Activated T-helper 9 cell treated with anti-CD3 and anti-CD28 coated beads, Interleukin-2, amount 50 U/mL, for 16 hours (primary cell): ENCODE results near the gene ROR2.

Experiments
- DNase-seq: peaks from one replicate; pipeline ENCODE4 v3.0.0-alpha.2; 2020; ENCODE audit warnings: low read depth

ROR2 gene

GRCh38 chr9:91771864-91772263, 178.2 kb downstream of the ROR2 start:
- DNase-seq = no peak

GRCh38 chr9:91771027-91771426, 179.0 kb downstream of the ROR2 start:
- DNase-seq = no peak

DNA sequence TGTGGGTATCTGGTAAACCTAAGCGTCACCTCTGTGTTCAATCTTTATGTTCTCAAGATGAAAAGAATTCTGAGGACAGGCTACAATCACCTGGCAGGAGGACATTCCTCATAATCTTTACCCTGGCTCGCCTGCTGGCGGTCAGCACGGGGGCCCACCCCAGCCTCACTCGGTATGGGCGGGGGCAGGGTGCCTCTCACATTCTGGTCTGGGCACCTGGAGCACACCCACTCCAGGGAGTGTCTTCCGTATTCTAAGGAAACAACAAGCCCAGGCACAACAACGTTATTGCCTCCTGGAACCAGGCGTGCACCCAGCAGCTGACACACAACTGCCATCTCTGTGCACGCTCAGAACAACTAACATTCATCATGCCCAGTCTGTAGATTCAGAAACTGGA, 179.8 kb downstream of the ROR2 start:
- DNase-seq = no peak

- DNase-seq = no peak
Observed at GRCh38 chr9:91768977-91769916, 180.8 kb downstream of the ROR2 start.

DNA sequence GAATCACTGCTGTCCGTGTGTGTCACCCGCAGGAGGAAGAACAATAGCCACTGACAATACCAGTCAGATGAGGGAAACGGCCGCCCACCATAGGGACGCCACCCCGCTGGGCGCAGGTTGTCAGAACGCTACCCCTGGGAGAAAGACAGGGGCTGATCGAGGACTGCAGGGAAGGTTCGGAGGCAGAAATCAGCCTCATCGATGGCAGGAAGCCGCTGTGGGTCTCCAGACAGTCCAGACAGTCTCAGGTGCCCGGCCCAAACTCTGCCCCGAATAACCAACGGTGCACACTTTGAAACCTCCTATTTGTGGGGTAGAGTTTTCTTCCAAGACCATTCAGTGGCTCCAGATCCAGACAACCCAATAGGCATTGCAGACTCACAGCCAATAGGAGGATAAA, 181.5 kb downstream of the ROR2 start:
- DNase-seq = no peak

GRCh38 chr9:91766315-91767069, 183.5 kb downstream of the ROR2 start:
- no peak for DNase-seq

DNA sequence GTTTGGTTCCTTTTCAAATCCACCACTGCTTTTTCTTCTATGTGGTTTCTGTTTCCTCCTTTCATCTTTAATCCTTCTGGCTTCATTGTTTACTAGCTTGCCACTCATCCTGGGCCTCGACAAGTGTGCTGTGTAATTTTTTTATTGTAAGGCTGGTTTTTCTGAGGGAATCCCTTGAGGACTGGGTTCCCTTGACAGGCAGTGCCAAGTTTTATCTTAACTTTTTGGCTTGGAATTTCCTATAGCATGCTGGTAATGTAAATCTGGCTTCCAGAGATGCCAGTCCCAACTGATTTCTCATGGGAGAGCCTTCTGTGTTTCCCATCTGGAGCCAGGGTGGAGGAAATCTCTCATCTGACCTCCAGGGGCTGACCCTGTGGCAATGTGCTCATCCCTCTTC, 184.7 kb downstream of the ROR2 start:
- DNase-seq = no peak

GRCh38 chr9:91764661-91765060, 185.4 kb downstream of the ROR2 start:
- DNase-seq = no peak

DNA sequence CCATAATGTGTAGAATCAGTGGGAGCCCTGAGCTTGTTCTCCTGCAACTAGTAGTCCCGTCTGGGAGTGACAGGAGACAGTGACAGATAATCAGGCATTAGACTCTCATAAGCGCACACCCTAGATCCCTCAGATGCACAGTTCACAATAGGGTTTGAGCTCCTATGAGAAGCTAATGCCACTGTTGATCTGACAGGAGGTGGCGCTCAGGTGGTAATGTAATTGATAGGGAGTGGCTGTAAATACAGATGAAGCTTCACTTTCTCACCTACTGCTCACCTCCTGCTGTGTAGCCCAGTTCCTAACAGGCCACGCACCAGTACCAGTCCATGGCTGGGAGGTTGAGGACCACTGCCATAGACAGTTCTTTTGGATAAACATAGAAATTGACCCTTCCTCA, 188.7 kb downstream of the ROR2 start:
- DNase-seq = no peak

- DNase-seq = no peak
Observed at GRCh38 chr9:91760906-91761305, 189.1 kb downstream of the ROR2 start.

GRCh38 chr9:91758491-91758981, 191.5 kb downstream of the ROR2 start:
- DNase-seq = no peak

- DNase-seq = no peak
Observed at GRCh38 chr9:91757782-91758181, 192.2 kb downstream of the ROR2 start.

- DNase-seq = no peak
Observed at GRCh38 chr9:91756510-91756780, 193.6 kb downstream of the ROR2 start.

DNA sequence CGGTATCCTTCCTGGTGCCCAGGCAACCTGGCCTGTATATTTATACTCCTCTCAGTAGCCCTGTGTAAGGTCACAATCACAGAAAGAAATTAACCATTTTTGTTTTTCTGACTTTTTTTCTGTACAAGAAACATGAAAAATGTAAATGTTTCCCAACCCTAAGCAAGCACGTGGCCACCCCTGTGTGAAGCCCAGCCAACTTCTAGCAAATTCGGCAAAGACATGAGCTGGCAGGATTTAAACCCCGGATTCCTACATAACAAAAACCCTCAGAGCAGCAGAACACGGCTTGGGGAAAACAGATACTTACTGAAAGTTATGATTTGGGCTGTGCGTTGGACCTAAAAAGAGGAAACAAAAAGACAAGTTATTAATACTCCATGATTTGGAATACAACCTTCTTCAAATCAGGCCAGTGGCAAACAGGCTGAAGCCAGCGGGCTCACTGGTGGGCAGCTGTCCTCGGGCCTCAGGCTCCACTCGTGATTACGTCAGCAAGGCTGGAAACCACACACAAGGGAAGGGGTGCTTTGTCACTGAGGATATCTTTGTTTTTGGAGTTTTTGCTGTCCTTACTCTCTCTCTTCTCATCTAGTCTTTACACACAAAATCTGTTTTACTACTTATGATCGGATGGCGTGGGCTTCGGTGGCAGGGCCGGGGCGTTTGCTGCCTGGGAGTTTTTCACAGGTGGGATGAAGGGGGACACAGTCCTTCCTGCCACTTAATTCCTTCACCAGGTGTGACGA, 194.1 kb downstream of the ROR2 start:
- DNase-seq = no peak

DNA sequence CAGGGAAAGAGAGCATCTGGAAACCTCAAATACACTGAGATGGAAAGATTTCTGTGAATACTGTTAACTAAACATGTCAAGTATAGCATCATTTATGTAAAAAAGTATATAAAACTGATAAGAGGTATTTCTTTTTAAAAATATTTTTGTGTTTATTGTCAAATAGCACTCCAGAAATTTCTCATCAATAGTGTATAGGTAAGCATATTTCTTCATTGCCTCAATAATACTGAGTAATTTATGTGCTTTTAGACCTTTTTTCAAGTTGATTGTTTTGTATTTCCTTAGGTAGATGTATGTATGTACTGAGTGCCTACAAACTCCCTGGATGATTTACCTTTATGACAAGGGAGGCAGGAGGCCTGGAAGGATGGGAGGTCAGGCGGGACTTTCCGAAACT, 196.3 kb downstream of the ROR2 start:
- DNase-seq = no peak

GRCh38 chr9:91751922-91752321, 198.1 kb downstream of the ROR2 start:
- DNase-seq = no peak

DNA sequence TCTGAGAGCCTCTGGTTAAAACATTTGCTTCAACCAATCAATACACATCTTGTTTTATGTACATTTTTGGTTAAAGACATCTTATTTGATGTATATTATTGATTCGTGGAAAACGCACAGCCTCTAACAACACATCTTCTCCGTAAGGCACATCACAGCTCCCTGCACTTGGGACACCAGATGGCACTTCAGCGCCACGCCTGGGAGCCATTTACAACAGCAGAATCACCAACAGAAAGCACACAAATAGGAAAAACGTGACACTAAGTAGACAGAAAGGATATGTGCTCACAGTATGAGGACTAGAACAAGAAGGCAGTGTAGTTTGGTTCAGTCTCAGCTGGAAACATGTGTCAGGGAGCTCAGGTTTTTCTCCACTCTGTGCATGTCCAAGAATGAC, 199.7 kb downstream of the ROR2 start:
- DNase-seq = no peak

- DNase-seq = no peak
Observed at GRCh38 chr9:91746904-91747303, 203.1 kb downstream of the ROR2 start.

DNA sequence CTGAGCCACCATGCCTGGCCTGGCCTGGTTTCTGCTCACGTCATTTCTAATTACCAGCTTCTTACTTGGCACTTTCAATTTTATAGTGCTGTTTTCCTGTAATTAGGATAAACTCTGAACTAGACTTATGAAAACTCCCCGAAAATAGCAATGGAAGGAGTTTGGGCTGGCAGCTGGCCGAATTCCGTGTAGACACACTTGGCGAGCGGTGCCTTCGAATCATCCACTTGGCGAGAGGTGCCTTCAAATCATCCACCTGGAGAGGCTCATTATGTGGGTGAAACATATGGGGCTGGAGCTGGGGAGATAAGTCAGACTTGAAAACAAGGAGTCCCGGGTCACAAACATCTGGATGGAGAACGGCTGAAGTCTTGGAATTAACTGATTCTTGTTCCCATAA, 203.7 kb downstream of the ROR2 start:
- DNase-seq = no peak

DNA sequence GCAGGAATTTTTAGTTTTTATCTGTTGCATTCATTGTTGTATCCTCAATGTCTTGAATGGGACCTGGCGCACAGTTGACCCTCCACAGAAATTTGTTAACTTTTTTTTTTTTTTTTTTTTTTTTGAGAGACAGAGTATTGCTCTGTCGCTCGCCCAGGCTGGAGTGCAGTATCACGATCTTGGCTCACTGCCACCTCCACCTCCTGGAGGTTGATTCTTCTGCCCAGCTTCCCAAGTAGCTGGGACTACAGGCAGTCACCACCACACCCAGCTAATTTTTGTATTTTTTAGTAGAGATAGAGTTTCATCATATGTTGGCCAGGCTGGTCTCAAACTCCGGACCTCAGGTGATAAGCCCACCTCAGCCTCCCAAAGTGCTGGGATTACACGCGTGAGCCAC, 205.9 kb downstream of the ROR2 start:
- DNase-seq = no peak

GRCh38 chr9:91741522-91741921, 208.5 kb downstream of the ROR2 start:
- no peak for DNase-seq

- no peak for DNase-seq
Observed at GRCh38 chr9:91740701-91741100, 209.3 kb downstream of the ROR2 start.
